Measurements from ENCODE around the gene TFIP11.
A peak's percentile ranks its signal among the peaks of the same experiment; 100 is the strongest.

The TFIP11 gene

DNA sequence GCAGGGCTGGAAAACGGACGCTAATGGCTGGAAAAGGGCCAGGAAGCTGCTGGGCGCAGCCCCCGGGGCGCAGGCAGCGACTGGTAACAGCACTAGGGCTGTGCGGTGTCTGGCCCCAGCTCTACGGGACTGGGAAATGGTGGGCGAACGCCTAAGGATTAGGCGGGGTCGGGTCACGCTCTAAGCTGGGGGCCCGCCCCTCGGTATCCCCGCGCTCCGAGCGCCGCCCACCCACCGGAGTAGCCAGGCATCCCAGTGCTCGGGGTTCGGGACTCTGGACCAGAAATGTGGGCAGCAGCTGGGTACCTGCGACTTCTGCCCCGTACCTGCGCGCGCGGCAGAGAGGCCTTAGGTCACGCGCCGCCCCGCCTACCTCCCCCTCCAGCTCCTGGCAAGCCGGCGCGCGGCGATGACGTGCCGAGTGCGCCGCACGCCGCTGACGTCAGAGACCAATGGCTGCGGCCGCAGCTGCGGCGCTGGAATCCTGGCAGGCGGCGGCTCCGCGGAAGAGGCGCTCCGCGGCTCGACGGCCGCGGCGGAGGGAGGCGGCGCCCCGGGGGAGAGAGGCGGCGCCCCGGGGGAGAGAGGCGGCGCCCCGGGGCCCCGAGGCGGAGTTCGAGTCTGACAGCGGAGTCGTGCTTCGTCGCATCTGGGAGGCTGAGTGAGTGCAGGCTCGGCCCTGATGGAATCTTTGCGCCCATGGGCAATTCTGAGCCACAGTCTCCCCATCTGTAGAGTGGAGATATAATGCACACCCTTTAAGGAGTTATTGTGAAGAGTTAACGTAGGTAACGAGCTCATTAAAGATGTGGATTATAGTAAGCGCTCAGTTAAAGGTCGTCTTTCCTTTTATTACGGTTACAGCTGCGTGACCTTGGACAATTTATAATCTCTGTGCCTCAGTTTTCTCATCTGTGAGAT, 28.6 kb downstream of the TFIP11 start, which contains the start of the genes HPS4 and SRRD:
TSS of gene HPS4 (minus strand) at position 345 of the 921 bp plus-strand sequence. CDS start 2,021 bp downstream, outside the sequence.
TSS of gene SRRD (plus strand) at position 439 of the 921 bp plus-strand sequence. CDS start at position 453, 14 bp downstream.
- H2BK5ac ChIP-seq (ENCODE audit: low read length) = peak within 1 kb of the TSS; percentile 71
- no peaks in the 10 kb centered on the region for H3K27me3 ChIP-seq (ENCODE audit: control insufficient read depth in 3 of 3, insufficient read depth in 3 of 3, low read depth in 1 of 3, low read length in 3 of 3)
- H3K9me3 ChIP-seq (replicated peaks in 1 of 2; ENCODE audit: control insufficient read depth in 2 of 2, insufficient read depth in 1 of 2, low read depth in 1 of 2, low read length in 2 of 2) = no peaks in the 10 kb centered on the region
- H3K79me1 ChIP-seq (ENCODE audit: low read depth, low read length) = peaks cover 5% of the 10 kb centered on the region
- H3K18ac ChIP-seq (ENCODE audit: low read length) = peak within 1 kb of the TSS; percentile 95
- no peak within 1 kb of the TSS for H2BK12ac ChIP-seq (ENCODE audit: low read length)
- peaks cover 8 to 14% of the 10 kb centered on the region in 2 donors for H3K4me1 ChIP-seq (ENCODE audit: control insufficient read depth in 2 of 2, insufficient read depth in 1 of 2, low read depth in 1 of 2, low read length in 2 of 2)
- no peak within 1 kb of the TSS for H3K4ac ChIP-seq (ENCODE audit: low read length)
- H4K91ac ChIP-seq (ENCODE audit: low read depth, low read length, poor library complexity) = no peak within 1 kb of the TSS
- WGBS, 2 donors (ENCODE audit: extremely low coverage in 2 of 2, insufficient read length in 2 of 2, insufficient replicate concordance in 1 of 2) = no CpG with 5 or more reads among the region's 85 CpGs
- no peak within 1 kb of the TSS for H2BK120ac ChIP-seq (ENCODE audit: low read depth, low read length)
- DNase-seq (ENCODE audit: low spot score) = peak; percentile 93
- no peak within 1 kb of the TSS for H2BK15ac ChIP-seq (ENCODE audit: low read length)
- no peak within 1 kb of the TSS for H3K14ac ChIP-seq (ENCODE audit: low read length)
- H2AK5ac ChIP-seq (ENCODE audit: low read depth, low read length) = no peak within 1 kb of the TSS
- peak within 1 kb of the TSS; percentile 75 for H3K4me2 ChIP-seq (ENCODE audit: insufficient read depth, low read length, poor library complexity, severe bottlenecking)
- H4K8ac ChIP-seq (ENCODE audit: low read depth, low read length) = no peak within 1 kb of the TSS
- H3K4me3 ChIP-seq (ENCODE audit: low read length in 2 of 2) = peak within 1 kb of the TSS; percentile 82 to 87
- peak within 1 kb of the TSS; percentile 85 for H3K27ac ChIP-seq (replicated peaks; ENCODE audit: low read length)
- peak within 1 kb of the TSS; percentile 89 for H3K9ac ChIP-seq (ENCODE audit: low read depth, low read length, poor library complexity)
- peak within 1 kb of the TSS; percentile 96 for H3K23ac ChIP-seq (ENCODE audit: low read depth, low read length, poor library complexity)
- H2AFZ ChIP-seq (ENCODE audit: low read length) = peak within 1 kb of the TSS; percentile 93
- peaks cover 10 to 64% of the 10 kb centered on the region in 2 donors for H3K36me3 ChIP-seq (replicated peaks in 1 of 2; ENCODE audit: control insufficient read depth in 2 of 2, insufficient read depth in 2 of 2, low read length in 2 of 2)

GRCh38 chr22:26483043-26483438, 29.2 kb downstream of the TFIP11 start:
- no CpG with 5 or more reads among the region's 7 CpGs for WGBS, 2 donors (ENCODE audit: extremely low coverage in 2 of 2, insufficient read length in 2 of 2, insufficient replicate concordance in 1 of 2)
- Histone ChIP-seq H3K9ac (ENCODE audit: low read depth, low read length, poor library complexity) (peak overlapping the region; percentile 89), H3K27ac (replicated peaks; ENCODE audit: low read length) (peak overlapping the region; percentile 85), H3K4me3 (ENCODE audit: low read length in 2 of 2) (peak overlapping the region; percentile 82 to 87), H3K36me3 (replicated peaks in 1 of 2; ENCODE audit: control insufficient read depth in 2 of 2, insufficient read depth in 2 of 2, low read length in 2 of 2) (peaks cover 5 to 59% of the 10 kb centered on the region in 2 donors), H3K18ac (ENCODE audit: low read length) (peak overlapping the region; percentile 95), H2BK15ac (ENCODE audit: low read length) (no peak overlapping the region), H3K4me2 (ENCODE audit: insufficient read depth, low read length, poor library complexity, severe bottlenecking) (peak overlapping the region; percentile 75), H3K27me3 (ENCODE audit: control insufficient read depth in 3 of 3, insufficient read depth in 3 of 3, low read depth in 1 of 3, low read length in 3 of 3) (no peaks in the 10 kb centered on the region), H3K79me1 (ENCODE audit: low read depth, low read length) (peaks cover 5% of the 10 kb centered on the region), H2AK5ac (ENCODE audit: low read depth, low read length) (no peak overlapping the region), H4K91ac (ENCODE audit: low read depth, low read length, poor library complexity) (no peak overlapping the region), H3K14ac (ENCODE audit: low read length) (no peak overlapping the region), H2BK12ac (ENCODE audit: low read length) (no peak overlapping the region), H3K23ac (ENCODE audit: low read depth, low read length, poor library complexity) (no peak overlapping the region), H3K9me3 (replicated peaks in 1 of 2; ENCODE audit: control insufficient read depth in 2 of 2, insufficient read depth in 1 of 2, low read depth in 1 of 2, low read length in 2 of 2) (no peaks in the 10 kb centered on the region), H2BK120ac (ENCODE audit: low read depth, low read length) (no peak overlapping the region), H4K8ac (ENCODE audit: low read depth, low read length) (no peak overlapping the region), H3K4ac (ENCODE audit: low read length) (no peak overlapping the region), H2BK5ac (ENCODE audit: low read length) (peak overlapping the region; percentile 71), H2AFZ (ENCODE audit: low read length) (peak overlapping the region; percentile 93), H3K4me1 (ENCODE audit: control insufficient read depth in 2 of 2, insufficient read depth in 1 of 2, low read depth in 1 of 2, low read length in 2 of 2) (peaks cover 8 to 14% of the 10 kb centered on the region in 2 donors)
- DNase-seq (ENCODE audit: low spot score) = no peak

GRCh38 chr22:26482161-26482560, 30.1 kb downstream of the TFIP11 start:
- Histone ChIP-seq H2AFZ (ENCODE audit: low read length) (no peak overlapping the region), H3K79me1 (ENCODE audit: low read depth, low read length) (peaks cover 5% of the 10 kb centered on the region), H3K27me3 (ENCODE audit: control insufficient read depth in 3 of 3, insufficient read depth in 3 of 3, low read depth in 1 of 3, low read length in 3 of 3) (no peaks in the 10 kb centered on the region), H3K27ac (replicated peaks; ENCODE audit: low read length) (no peak overlapping the region), H3K14ac (ENCODE audit: low read length) (no peak overlapping the region), H2BK5ac (ENCODE audit: low read length) (no peak overlapping the region), H3K23ac (ENCODE audit: low read depth, low read length, poor library complexity) (no peak overlapping the region), H3K4me3 (ENCODE audit: low read length in 2 of 2) (peak overlapping the region in 1 of 2 donors; percentile 87), H3K9me3 (replicated peaks in 1 of 2; ENCODE audit: control insufficient read depth in 2 of 2, insufficient read depth in 1 of 2, low read depth in 1 of 2, low read length in 2 of 2) (no peaks in the 10 kb centered on the region), H2BK15ac (ENCODE audit: low read length) (no peak overlapping the region), H2BK12ac (ENCODE audit: low read length) (no peak overlapping the region), H4K8ac (ENCODE audit: low read depth, low read length) (no peak overlapping the region), H3K18ac (ENCODE audit: low read length) (no peak overlapping the region), H3K4me1 (ENCODE audit: control insufficient read depth in 2 of 2, insufficient read depth in 1 of 2, low read depth in 1 of 2, low read length in 2 of 2) (peaks cover 9 to 14% of the 10 kb centered on the region in 2 donors), H3K4me2 (ENCODE audit: insufficient read depth, low read length, poor library complexity, severe bottlenecking) (no peak overlapping the region), H2AK5ac (ENCODE audit: low read depth, low read length) (no peak overlapping the region), H3K4ac (ENCODE audit: low read length) (no peak overlapping the region), H3K9ac (ENCODE audit: low read depth, low read length, poor library complexity) (no peak overlapping the region), H2BK120ac (ENCODE audit: low read depth, low read length) (no peak overlapping the region), H4K91ac (ENCODE audit: low read depth, low read length, poor library complexity) (no peak overlapping the region), H3K36me3 (replicated peaks in 1 of 2; ENCODE audit: control insufficient read depth in 2 of 2, insufficient read depth in 2 of 2, low read length in 2 of 2) (peaks cover 6 to 59% of the 10 kb centered on the region in 2 donors)
- no peak for DNase-seq (ENCODE audit: low spot score)
- WGBS, 2 donors (ENCODE audit: extremely low coverage in 2 of 2, insufficient read length in 2 of 2, insufficient replicate concordance in 1 of 2) = no CpG with 5 or more reads among the region's 5 CpGs

- Histone ChIP-seq H2BK12ac (ENCODE audit: low read length) (no peak overlapping the region), H2AK5ac (ENCODE audit: low read depth, low read length) (no peak overlapping the region), H3K14ac (ENCODE audit: low read length) (no peak overlapping the region), H3K27me3 (ENCODE audit: control insufficient read depth in 3 of 3, insufficient read depth in 3 of 3, low read depth in 1 of 3, low read length in 3 of 3) (no peaks in the 10 kb centered on the region), H2AFZ (ENCODE audit: low read length) (no peak overlapping the region), H3K4ac (ENCODE audit: low read length) (no peak overlapping the region), H3K9me3 (replicated peaks in 1 of 2; ENCODE audit: control insufficient read depth in 2 of 2, insufficient read depth in 1 of 2, low read depth in 1 of 2, low read length in 2 of 2) (no peaks in the 10 kb centered on the region), H2BK120ac (ENCODE audit: low read depth, low read length) (no peak overlapping the region), H3K27ac (replicated peaks; ENCODE audit: low read length) (no peak overlapping the region), H2BK15ac (ENCODE audit: low read length) (no peak overlapping the region), H3K4me2 (ENCODE audit: insufficient read depth, low read length, poor library complexity, severe bottlenecking) (no peak overlapping the region), H3K4me1 (ENCODE audit: control insufficient read depth in 2 of 2, insufficient read depth in 1 of 2, low read depth in 1 of 2, low read length in 2 of 2) (peaks cover 9 to 14% of the 10 kb centered on the region in 2 donors), H3K4me3 (ENCODE audit: low read length in 2 of 2) (no peak overlapping the region), H3K9ac (ENCODE audit: low read depth, low read length, poor library complexity) (no peak overlapping the region), H4K8ac (ENCODE audit: low read depth, low read length) (no peak overlapping the region), H2BK5ac (ENCODE audit: low read length) (no peak overlapping the region), H3K18ac (ENCODE audit: low read length) (no peak overlapping the region), H3K36me3 (replicated peaks in 1 of 2; ENCODE audit: control insufficient read depth in 2 of 2, insufficient read depth in 2 of 2, low read length in 2 of 2) (peaks cover 9 to 59% of the 10 kb centered on the region in 2 donors), H3K23ac (ENCODE audit: low read depth, low read length, poor library complexity) (no peak overlapping the region), H4K91ac (ENCODE audit: low read depth, low read length, poor library complexity) (no peak overlapping the region), H3K79me1 (ENCODE audit: low read depth, low read length) (peaks cover 5% of the 10 kb centered on the region)
- WGBS, 2 donors (ENCODE audit: extremely low coverage in 2 of 2, insufficient read length in 2 of 2, insufficient replicate concordance in 1 of 2) = no CpG with 5 or more reads among the region's 4 CpGs
- DNase-seq (ENCODE audit: low spot score) = no peak
Measured at GRCh38 chr22:26481694-26482093, 30.6 kb downstream of the TFIP11 start.

All from neuronal stem cell (in vitro differentiated cells).